Neural progenitor cell (in vitro differentiated cells): ENCODE data around the gene CHSY3. TPM values are rescaled to one million over a fixed set of nuclear protein-coding genes. Genes with fewer than 3 reads are reported as not detected.

ENCODE experiments used
- DNase-seq: peaks from one replicate; pipeline ENCODE4 v3.0.0-alpha.2; 2016; ENCODE audit warnings: low spot score
- H2AFZ ChIP-seq: fragments of 200-600 bp; sonication (generic); replicated peaks from 2 replicates; pipeline ENCODE4 v1.6.1; 2016; ENCODE audit warnings: antibody characterized with exemption
- H3F3A ChIP-seq: fragments of 200-600 bp; sonication (generic); 2 replicates; pipeline ENCODE4 v1.6.1; 2016; ENCODE audit warnings: antibody characterized with exemption, low read depth
- H3K27ac ChIP-seq: fragments of 200-600 bp; sonication (generic); 2 replicates; pipeline ENCODE4 v1.5.1; 2016; ENCODE audit warnings: mild to moderate bottlenecking
- H3K27me3 ChIP-seq: fragments of 200-600 bp; sonication (generic); 2 replicates; pipeline ENCODE4 v1.6.1; 2016; ENCODE audit warnings: mild to moderate bottlenecking, moderate library complexity
- H3K36me3 ChIP-seq: fragments of 200-600 bp; sonication (generic); 2 replicates; pipeline ENCODE4 v1.5.1; 2016
- H3K4me1 ChIP-seq: fragments of 200-600 bp; sonication (generic); 2 replicates; pipeline ENCODE4 v1.6.1; 2016; ENCODE audit warnings: mixed run types
- H3K4me2 ChIP-seq: fragments of 200-600 bp; sonication (generic); 2 replicates; pipeline ENCODE4 v1.6.1; 2016
- H3K4me3 ChIP-seq: fragments of 200-600 bp; sonication (generic); 2 replicates; pipeline ENCODE4 v1.5.1; 2016
- H3K79me2 ChIP-seq: fragments of 200-600 bp; sonication (generic); 2 replicates; pipeline ENCODE4 v1.6.1; 2016; ENCODE audit warnings: low read depth
- H3K9ac ChIP-seq: fragments of 200-600 bp; sonication (generic); 2 replicates; pipeline ENCODE4 v1.6.1; 2016
- H3K9me3 ChIP-seq: fragments of 200-600 bp; sonication (generic); 2 replicates; pipeline ENCODE4 v1.5.1; 2016; ENCODE audit warnings: low read depth
- H4K20me1 ChIP-seq: fragments of 200-600 bp; sonication (generic); 2 replicates; pipeline ENCODE4 v1.6.1; 2016; ENCODE audit warnings: low read depth
- H3K27ac Mint-ChIP-seq: 3 replicates; pipeline ENCODE4 v1.8.0; 2021; ENCODE audit warnings: mixed read lengths
- H3K27me3 Mint-ChIP-seq: 2 replicates; pipeline ENCODE4 v1.8.0; 2022; ENCODE audit warnings: low read depth, mild to moderate bottlenecking, inconsistent platforms, moderate library complexity, mixed read lengths; ENCODE audit not compliant: insufficient read depth
- H3K36me3 Mint-ChIP-seq: 3 replicates; pipeline ENCODE4 v1.8.0; 2021; ENCODE audit warnings: mixed read lengths
- H3K4me1 Mint-ChIP-seq: 3 replicates; pipeline ENCODE4 v1.8.0; 2021; ENCODE audit warnings: mixed read lengths
- H3K4me3 Mint-ChIP-seq: 3 replicates; pipeline ENCODE4 v1.8.0; 2021; ENCODE audit warnings: mild to moderate bottlenecking, moderate library complexity, mixed read lengths
- H3K9me3 Mint-ChIP-seq: 3 replicates; pipeline ENCODE4 v1.8.0; 2020; ENCODE audit warnings: mixed read lengths
- EZH2 ChIP-seq: fragments of 200-600 bp; sonication (generic); IDR thresholded peaks from 2 replicates; pipeline ENCODE4 v1.6.1; 2017; ENCODE audit warnings: antibody characterized with exemption, mild to moderate bottlenecking, moderate library complexity
- EZH2phosphoT487 ChIP-seq: fragments of 200-600 bp; sonication (generic); IDR thresholded peaks from 2 replicates; pipeline ENCODE4 v1.6.1; 2017; ENCODE audit warnings: antibody characterized with exemption
- total RNA-seq: library from RNA; depleted of rRNA; stranded (reverse); fragments of >200 nt; gene quantifications from 2 replicates; pipeline ENCODE4 v1.2.3, GENCODE V29; 2015; ENCODE audit warnings: low replicate concordance
- TF ChIP-seq, protein P1 (sequence below): fragments of 200-600 bp; sonication (generic); IDR thresholded peaks from 2 replicates; pipeline ENCODE4 v1.5.1; 2017; ENCODE audit warnings: antibody characterized with exemption, mild to moderate bottlenecking

CHSY3 gene
- total RNA-seq, 1 donor from 2014 or later = 0.30 TPM

DNA sequence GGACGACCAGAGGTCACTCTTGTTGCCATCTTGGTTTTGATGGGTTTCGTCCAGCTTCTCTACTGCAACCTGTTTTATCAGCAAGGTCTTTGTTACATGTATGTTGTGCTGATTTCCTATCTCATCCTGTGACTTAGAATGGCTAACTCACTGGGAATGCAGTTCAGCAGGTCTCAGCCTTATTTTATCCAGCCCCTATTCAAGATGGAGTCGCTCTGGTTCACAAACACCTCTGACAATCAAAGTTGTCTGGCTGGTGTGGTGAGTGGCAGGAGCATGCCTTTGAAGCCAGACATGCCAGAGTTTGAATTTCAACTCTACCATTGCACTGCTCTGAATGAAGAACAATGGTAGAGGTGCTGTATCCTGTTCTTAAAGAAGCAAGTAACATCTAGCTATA is 253.8 kb downstream of the CHSY3 start:
- Histone ChIP-seq H3K27ac (no peak overlapping the region), H3K79me2 (no peaks in the 10 kb centered on the region), H2AFZ (no peak overlapping the region), H3K4me2 (no peak overlapping the region), H3K4me1 (peaks cover 9% of the 10 kb centered on the region), H3K4me3 (no peak overlapping the region), H3F3A (no peaks in the 10 kb centered on the region), H3K9me3 (no peaks in the 10 kb centered on the region), H3K36me3 (no peaks in the 10 kb centered on the region), H4K20me1 (no peaks in the 10 kb centered on the region), H3K27me3 (no peaks in the 10 kb centered on the region), H3K9ac (no peak overlapping the region)
- Mint-ChIP-seq H3K36me3 (no peaks in the 10 kb centered on the region), H3K4me1 (peaks cover 5% of the 10 kb centered on the region), H3K27ac (no peak overlapping the region), H3K27me3 (no peaks in the 10 kb centered on the region), H3K4me3 (no peak overlapping the region), H3K9me3 (no peaks in the 10 kb centered on the region)
- TF ChIP-seq, protein P1, sequence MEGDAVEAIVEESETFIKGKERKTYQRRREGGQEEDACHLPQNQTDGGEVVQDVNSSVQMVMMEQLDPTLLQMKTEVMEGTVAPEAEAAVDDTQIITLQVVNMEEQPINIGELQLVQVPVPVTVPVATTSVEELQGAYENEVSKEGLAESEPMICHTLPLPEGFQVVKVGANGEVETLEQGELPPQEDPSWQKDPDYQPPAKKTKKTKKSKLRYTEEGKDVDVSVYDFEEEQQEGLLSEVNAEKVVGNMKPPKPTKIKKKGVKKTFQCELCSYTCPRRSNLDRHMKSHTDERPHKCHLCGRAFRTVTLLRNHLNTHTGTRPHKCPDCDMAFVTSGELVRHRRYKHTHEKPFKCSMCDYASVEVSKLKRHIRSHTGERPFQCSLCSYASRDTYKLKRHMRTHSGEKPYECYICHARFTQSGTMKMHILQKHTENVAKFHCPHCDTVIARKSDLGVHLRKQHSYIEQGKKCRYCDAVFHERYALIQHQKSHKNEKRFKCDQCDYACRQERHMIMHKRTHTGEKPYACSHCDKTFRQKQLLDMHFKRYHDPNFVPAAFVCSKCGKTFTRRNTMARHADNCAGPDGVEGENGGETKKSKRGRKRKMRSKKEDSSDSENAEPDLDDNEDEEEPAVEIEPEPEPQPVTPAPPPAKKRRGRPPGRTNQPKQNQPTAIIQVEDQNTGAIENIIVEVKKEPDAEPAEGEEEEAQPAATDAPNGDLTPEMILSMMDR = no peak
- no peak for TF ChIP-seq EZH2phosphoT487
- no peak for TF ChIP-seq EZH2
- no peak for DNase-seq

DNA sequence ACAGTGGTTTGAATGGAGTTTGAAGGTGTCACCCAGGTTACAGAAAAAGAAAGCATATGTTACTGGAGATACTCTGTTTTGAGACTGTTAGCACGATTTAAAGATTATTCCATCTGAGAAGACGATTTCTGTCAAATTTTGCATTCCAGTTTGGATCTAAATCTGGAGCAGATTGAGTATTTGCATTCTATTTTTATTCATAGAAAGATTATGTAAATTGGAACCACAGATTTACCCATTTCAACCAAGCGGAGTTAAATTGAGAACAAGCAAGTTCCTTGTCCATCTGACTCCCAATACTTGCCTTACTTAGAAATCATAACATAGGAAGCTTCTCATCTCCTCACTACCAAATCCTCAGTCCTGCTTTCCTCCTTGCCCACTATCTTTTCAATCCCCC is 255.7 kb downstream of the CHSY3 start:
- Histone ChIP-seq H3F3A (no peaks in the 10 kb centered on the region), H3K4me1 (peaks cover 8% of the 10 kb centered on the region), H3K4me2 (no peak overlapping the region), H2AFZ (no peak overlapping the region), H3K27me3 (no peaks in the 10 kb centered on the region), H4K20me1 (no peaks in the 10 kb centered on the region), H3K9ac (no peak overlapping the region), H3K36me3 (no peaks in the 10 kb centered on the region), H3K27ac (no peak overlapping the region), H3K4me3 (no peak overlapping the region), H3K79me2 (no peaks in the 10 kb centered on the region), H3K9me3 (no peaks in the 10 kb centered on the region)
- Mint-ChIP-seq H3K27me3 (no peaks in the 10 kb centered on the region), H3K27ac (no peak overlapping the region), H3K4me1 (peaks cover 5% of the 10 kb centered on the region), H3K9me3 (no peaks in the 10 kb centered on the region), H3K4me3 (no peak overlapping the region), H3K36me3 (no peaks in the 10 kb centered on the region)
- TF ChIP-seq, protein P1 = no peak
- TF ChIP-seq EZH2 (no peak), EZH2phosphoT487 (no peak)
- DNase-seq = no peak

DNA sequence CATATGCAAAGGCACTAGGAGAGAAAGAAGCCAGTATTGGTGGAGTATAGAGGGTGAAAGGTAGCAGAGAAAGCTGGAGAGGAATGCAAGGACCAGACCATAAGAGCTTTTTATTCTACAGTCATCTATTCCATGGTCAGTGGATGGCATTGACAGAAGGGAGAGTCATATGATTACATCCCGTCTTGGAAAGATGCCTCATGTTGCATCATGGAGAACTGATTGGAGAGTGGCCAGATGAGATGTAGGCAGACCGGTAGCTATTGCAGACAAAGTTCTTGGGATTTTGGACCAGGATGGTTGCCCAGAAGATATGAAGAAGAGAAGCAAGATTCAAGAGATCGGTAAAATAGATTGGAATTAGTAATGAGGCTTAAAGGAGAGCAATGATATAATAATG is 260.7 kb downstream of the CHSY3 start:
- no peaks in the 10 kb centered on the region for H3K27me3 Mint-ChIP-seq
- H3K36me3 Mint-ChIP-seq = no peaks in the 10 kb centered on the region
- H3K4me2 ChIP-seq = no peak overlapping the region
- H3K4me1 Mint-ChIP-seq = peaks cover 8% of the 10 kb centered on the region
- no peak overlapping the region for H3K27ac ChIP-seq
- peaks cover 18% of the 10 kb centered on the region for H3K4me1 ChIP-seq
- no peaks in the 10 kb centered on the region for H4K20me1 ChIP-seq
- no peak for DNase-seq
- no peaks in the 10 kb centered on the region for H3K9me3 Mint-ChIP-seq
- H3K4me3 Mint-ChIP-seq = no peak overlapping the region
- no peak overlapping the region for H3K27ac Mint-ChIP-seq
- no peak overlapping the region for H3K4me3 ChIP-seq
- no peaks in the 10 kb centered on the region for H3K36me3 ChIP-seq
- H3F3A ChIP-seq = peaks cover 15% of the 10 kb centered on the region
- TF ChIP-seq EZH2 (no peak), EZH2phosphoT487 (no peak)
- TF ChIP-seq, protein P1 = no peak
- no peak overlapping the region for H2AFZ ChIP-seq
- H3K9me3 ChIP-seq = no peaks in the 10 kb centered on the region
- no peak overlapping the region for H3K9ac ChIP-seq
- H3K79me2 ChIP-seq = no peaks in the 10 kb centered on the region
- no peaks in the 10 kb centered on the region for H3K27me3 ChIP-seq
